Stimulated activated CD4-positive, alpha-beta T cell treated with anti-CD3 and anti-CD28 coated beads, Interleukin-12 subunit alpha, Interleukin-12 subunit beta, amount 100 ng/mL, for 24 hours (primary cell): ENCODE measurements around the gene EHD3.

Experiments
- DNase-seq, 2 experiments: peaks; one replicate each; pipeline ENCODE4 v3.0.0-alpha.2; 2020; ENCODE audit warnings: low read depth in 2 of 2

Gene EHD3

GRCh38 chr2:31233741-31234682 is at the start of gene EHD3:
EHD3 (plus strand) TSS chr2:31234152; CDS start chr2:31234622, 470 bp downstream.
- peak; percentile 57 to 73 for DNase-seq

DNA sequence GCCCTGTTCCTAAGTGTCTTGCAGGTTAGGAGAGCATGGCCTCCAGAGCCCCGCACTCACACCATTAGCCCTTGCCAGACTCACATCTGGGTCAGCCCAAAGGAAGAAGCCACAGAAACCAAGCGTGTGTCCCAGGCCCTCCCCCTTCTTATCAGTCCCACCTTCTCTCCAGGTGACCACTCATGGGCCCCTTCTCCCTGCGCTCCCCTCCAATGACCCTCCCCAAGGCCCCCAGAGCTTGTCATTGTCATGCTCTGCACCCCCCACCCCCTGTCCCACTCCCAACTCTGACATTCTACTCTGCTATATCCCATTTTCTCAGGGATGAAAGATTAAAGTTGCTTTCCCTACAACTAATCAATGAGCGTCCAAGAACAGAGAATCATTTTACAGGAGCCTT is 46.8 kb upstream of the EHD3 start:
- no peak for DNase-seq

DNA sequence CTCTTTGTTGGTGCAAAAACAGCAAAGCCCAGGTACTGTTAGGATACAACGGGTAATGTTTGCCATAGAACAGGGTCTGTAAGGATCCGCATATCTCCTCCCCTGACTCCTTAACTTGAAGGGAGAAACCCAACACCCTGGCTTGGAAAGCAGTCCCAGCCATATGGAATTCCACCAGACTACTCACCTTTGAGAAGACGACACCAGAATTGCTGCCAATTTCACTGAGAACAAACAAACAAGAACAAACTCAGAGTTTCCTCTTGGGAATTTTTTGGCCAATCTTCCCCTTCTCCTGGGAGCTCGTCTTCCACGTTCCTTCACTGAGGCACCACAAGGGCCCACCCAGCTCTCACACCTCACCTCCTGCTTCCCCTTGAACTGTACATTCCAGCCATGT is 45.8 kb upstream of the EHD3 start:
- no peak for DNase-seq

DNA sequence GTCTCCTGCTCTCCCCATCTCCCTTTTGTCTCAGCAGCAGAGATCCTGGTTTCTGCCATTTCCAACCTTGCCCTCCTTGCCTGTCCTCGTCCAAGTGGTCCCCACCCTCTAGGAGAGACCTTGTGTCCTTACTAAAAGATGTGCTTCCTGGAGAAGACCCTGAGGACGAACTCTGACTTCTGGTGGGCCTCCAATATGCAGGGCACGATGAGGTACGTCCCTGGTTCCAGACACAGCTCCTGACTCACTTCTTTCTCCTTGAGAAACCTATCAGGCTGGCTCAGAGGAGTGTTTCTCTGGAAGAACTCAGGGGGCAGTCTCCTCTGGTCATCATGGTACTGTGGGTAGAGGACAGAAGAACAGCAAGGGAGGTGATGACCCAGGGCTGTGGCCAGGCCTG is 44.8 kb upstream of the EHD3 start:
- no peak for DNase-seq

- no peak for DNase-seq
These were observed 43.8 kb upstream of the EHD3 start for GRCh38 chr2:31190188-31190587.

DNA sequence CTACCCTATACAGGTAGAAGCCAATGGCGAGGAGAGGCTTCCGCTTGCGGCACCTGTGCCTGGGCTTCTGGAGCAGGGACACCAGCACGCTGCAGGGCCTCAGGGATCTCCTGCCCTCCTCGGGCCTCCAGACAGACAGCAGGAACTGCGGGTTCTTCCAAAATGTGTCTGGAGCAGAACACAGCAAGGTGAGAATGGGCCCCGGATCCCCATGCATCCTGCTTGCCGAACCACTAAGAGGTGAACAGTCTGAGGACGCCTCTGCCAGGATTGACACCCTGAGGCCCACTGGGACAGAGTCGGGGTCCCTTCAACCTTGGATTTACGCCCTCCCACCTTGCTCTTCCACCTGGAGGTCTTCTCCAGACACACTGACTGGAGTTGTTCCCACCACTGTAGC is 42.0 kb upstream of the EHD3 start:
- DNase-seq = no peak

GRCh38 chr2:31192396-31192795 is 41.6 kb upstream of the EHD3 start:
- no peak for DNase-seq

DNA sequence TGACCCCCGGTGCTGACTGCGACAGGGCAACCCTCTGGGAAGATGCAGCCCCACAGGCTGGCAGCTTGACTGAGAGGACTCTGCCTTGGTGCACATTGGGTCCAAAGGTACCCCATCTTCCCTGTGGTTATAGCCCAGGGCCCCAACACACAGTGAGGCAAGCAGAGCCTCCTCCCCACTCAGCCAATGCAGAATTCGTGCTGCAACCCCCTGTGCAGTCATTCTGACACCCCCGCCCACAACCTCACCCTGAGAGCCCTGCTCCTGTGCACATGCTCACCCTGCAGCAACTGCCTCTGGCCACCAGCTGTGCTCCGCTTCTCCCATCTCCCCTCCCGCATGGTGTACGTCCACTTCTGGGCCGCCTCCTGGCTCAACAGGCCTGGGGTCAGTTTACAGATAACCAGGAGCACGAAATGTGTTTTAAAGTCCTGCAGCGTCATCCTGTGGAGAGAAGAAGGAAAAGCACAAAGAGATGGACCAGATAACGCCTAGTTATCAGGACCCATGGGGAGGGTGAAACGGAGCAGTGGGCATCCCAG is 41.0 kb upstream of the EHD3 start:
- no peak for DNase-seq

DNA sequence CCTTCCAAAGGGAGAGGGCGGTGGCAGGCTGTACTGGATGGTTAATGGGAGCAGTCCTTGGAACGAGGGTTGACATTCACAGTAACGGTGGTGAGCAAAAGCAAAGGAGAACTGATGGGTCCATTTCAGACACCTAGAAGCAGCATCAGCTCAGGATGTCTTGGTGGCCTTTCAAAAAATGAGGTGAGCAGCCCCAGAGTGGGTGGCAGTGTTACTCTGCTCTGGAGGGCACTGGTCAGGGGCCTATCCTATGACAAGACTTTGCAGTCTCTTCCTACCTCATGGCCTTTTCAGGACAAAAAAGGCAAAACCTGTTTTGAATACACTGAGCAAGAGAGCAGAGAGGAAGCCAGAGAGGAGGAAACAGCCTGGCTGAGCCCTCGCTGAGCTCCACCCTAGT is 40.1 kb upstream of the EHD3 start:
- no peak for DNase-seq

- DNase-seq = no peak
These were observed 37.3 kb upstream of the EHD3 start for GRCh38 chr2:31196622-31197021.

GRCh38 chr2:31197166-31197565 is 36.8 kb upstream of the EHD3 start:
- no peak for DNase-seq

GRCh38 chr2:31197669-31198068 is 36.3 kb upstream of the EHD3 start:
- no peak for DNase-seq

GRCh38 chr2:31199206-31199605 is 34.7 kb upstream of the EHD3 start:
- DNase-seq = no peak

- no peak for DNase-seq
These were observed 33.0 kb upstream of the EHD3 start for GRCh38 chr2:31200972-31201371.

DNA sequence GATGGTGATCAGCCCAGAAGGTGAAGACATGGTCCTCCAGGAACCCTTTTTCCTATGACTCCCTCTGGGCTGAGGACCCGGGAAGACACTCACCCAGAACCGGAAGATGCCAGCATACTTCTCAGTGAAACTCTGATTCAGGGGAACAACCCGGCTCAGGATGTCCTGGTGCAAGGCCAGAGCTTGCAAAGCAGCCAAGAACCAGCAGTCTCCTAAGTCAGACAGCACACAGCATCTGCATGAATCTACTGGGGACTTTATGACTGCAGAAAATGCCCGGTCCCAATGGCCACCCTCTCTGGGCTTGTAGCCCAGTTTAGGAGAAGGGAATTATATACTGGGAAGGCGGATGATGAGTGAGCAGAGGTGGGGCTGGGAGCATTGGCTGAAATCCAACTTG is 31.9 kb upstream of the EHD3 start:
- no peak for DNase-seq

DNA sequence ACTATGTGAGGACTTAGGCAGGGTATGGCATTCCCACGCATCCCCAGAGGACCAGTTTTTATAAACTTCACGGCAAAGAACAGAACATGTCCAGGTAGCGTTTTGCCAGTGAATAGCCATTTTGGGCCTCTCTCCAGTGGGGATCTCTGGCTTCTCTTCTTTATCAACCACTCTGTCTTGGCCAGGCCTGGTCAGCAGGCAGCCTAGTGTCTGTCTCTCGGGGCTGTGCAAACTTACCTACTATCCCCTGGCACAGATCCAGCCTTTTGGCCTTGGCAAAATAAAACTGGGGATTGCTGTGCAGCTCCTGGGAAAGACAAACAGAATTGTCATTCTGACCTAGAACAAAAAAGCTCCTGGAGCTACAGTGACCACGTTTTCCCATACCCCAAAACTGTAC is 31.1 kb upstream of the EHD3 start:
- no peak for DNase-seq

- no peak for DNase-seq
These were observed 30.0 kb upstream of the EHD3 start for GRCh38 chr2:31203916-31204315.

DNA sequence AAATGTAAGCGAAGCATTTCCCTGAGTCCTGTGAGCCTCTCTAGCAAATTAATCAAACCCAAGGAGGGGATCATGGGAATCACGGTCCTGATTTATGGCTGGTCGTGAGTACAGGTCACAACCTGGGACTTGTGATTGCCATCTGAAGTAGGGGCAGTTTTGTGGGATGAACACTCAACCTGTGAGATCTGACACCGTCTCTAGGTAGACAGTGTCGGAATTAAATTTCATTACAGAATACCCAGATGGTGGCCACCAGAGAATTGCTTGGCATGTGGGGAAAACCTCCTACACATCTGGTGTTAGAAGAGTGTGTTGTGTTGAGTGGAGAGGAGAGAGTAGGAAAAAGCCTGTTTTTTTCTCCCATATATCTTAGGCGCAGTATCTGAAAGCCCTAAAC is 29.2 kb upstream of the EHD3 start:
- DNase-seq = no peak

GRCh38 chr2:31205186-31205585 is 28.8 kb upstream of the EHD3 start:
- DNase-seq = no peak

- DNase-seq = no peak
These were observed 28.3 kb upstream of the EHD3 start for GRCh38 chr2:31205613-31206012.

DNA sequence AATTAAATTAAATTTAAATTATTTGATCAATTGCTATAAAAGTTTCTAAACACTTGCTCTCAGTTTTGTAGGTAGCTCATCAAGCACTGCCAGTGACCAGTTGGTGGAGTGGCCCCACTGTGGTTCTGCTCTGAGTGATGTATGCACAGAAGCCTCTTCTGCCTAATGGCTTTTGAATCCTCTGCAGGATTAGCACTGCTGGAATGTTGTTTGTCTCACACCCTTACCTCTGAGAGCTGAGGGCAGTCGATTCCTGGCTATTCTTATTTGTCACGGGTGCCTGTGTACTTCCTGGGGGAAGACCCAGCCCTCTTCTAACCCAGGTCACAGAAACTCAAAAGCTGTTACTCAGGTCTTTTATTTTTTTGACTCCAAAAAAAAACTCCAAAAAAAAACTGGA is 26.2 kb upstream of the EHD3 start:
- DNase-seq = no peak

DNA sequence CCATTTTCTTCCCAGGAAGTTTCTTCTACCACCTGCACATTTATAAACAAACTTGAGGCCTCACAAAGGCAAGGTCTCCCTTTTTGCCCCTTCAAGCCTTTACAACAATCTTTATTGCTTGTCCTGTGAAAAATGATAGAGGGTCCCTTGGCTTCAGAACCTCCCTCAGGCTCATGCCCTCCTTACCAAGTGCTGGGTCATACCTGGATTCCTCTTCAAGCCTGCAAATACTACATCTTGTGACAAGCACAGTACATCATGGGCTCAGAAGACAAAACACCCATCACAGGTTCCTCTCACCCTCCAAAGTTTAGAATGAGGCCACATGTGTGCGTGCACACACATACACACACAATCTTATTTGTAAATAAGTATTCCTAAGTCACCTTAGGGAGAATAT is 25.7 kb upstream of the EHD3 start:
- no peak for DNase-seq
